GM20431 (cell line): Measurements from ENCODE around the gene SPECC1L.
"Not testable (repeated sequence)": the region's sequence is repeated elsewhere in the genome, so short reads cannot be mapped to it uniquely, and the experiment has no call there.

Experiments used
- in situ Hi-C: fragments of 300-500 bp; cut with MseI, MboI; formaldehyde crosslinking; loops from one replicate; pipeline ENCODE4 v1.15.0; 2020; ENCODE audit warnings: low sequenced_read_pairs; ENCODE audit not compliant: unreplicated experiment

SPECC1L gene

GRCh38 chr22:24280363-24280762, 9.7 kb downstream of the SPECC1L start:
- in situ Hi-C loops = not testable (repeated sequence)

GRCh38 chr22:24282401-24282800, 11.8 kb downstream of the SPECC1L start:
- in situ Hi-C loops = no loop called here

GRCh38 chr22:24284747-24285203, 14.1 kb downstream of the SPECC1L start:
- in situ Hi-C loops = no loop called here

GRCh38 chr22:24285245-24285644, 14.6 kb downstream of the SPECC1L start:
- in situ Hi-C loops = no loop called here

GRCh38 chr22:24287212-24287611, 16.6 kb downstream of the SPECC1L start:
- in situ Hi-C loops = not testable (repeated sequence)

GRCh38 chr22:24287801-24288200, 17.2 kb downstream of the SPECC1L start:
- in situ Hi-C loops = not testable (repeated sequence)

GRCh38 chr22:24289114-24289513, 18.5 kb downstream of the SPECC1L start:
- in situ Hi-C loops = no loop called here

GRCh38 chr22:24289741-24290163, 19.1 kb downstream of the SPECC1L start:
- in situ Hi-C loops = no loop called here

GRCh38 chr22:24290459-24290858, 19.8 kb downstream of the SPECC1L start:
- in situ Hi-C loops = no loop called here

- in situ Hi-C loops = no loop called here
These were observed 21.0 kb downstream of the SPECC1L start for GRCh38 chr22:24291515-24292201.

GRCh38 chr22:24292202-24292830, 21.7 kb downstream of the SPECC1L start:
- in situ Hi-C loops = not testable (repeated sequence)

GRCh38 chr22:24294913-24295312, 24.3 kb downstream of the SPECC1L start:
- in situ Hi-C loops = not testable (repeated sequence)

- in situ Hi-C loops = not testable (repeated sequence)
These were observed 28.0 kb downstream of the SPECC1L start for GRCh38 chr22:24298497-24299155.

- in situ Hi-C loops = loop anchor here (25.0 kb wide), 1 partner anchor 237 kb away; no protein-coding TSS in a partner anchor
These were observed 29.9 kb downstream of the SPECC1L start for GRCh38 chr22:24300522-24300921.

- in situ Hi-C loops = loop anchor here (25.0 kb wide), 1 partner anchor 235 kb away; no protein-coding TSS in a partner anchor
These were observed 32.0 kb downstream of the SPECC1L start for GRCh38 chr22:24302591-24302990.

GRCh38 chr22:24303007-24303406, 32.4 kb downstream of the SPECC1L start:
- in situ Hi-C loops = loop anchor here (25.0 kb wide), 1 partner anchor 234 kb away; no protein-coding TSS in a partner anchor

GRCh38 chr22:24304062-24304675, 33.5 kb downstream of the SPECC1L start:
- in situ Hi-C loops = loop anchor here (25.0 kb wide), 1 partner anchor 233 kb away; no protein-coding TSS in a partner anchor

GRCh38 chr22:24305260-24305692, 34.6 kb downstream of the SPECC1L start:
- in situ Hi-C loops = loop anchor here (25.0 kb wide), 1 partner anchor 232 kb away; no protein-coding TSS in a partner anchor

GRCh38 chr22:24310969-24311368, 40.3 kb downstream of the SPECC1L start:
- in situ Hi-C loops = loop anchor here (25.0 kb wide), 1 partner anchor 226 kb away; no protein-coding TSS in a partner anchor

- in situ Hi-C loops = loop anchor here (25.0 kb wide), 1 partner anchor 222 kb away; no protein-coding TSS in a partner anchor
These were observed 44.8 kb downstream of the SPECC1L start for GRCh38 chr22:24315367-24315966.
